Activated naive CD4-positive, alpha-beta T cell treated with anti-CD3 and anti-CD28 coated beads, Interleukin-2, amount 10 ng/mL, durations not matched to agents 7 days and 5 days (primary cell): ENCODE data around the gene RAB3GAP1.

Experiments used
- CTCF ChIA-PET: fragments of 350-600 bp; sonication (Branson Sonifier 250); formaldehyde crosslinking; loops from one replicate; lab custom pipeline; 2021; ENCODE audit warnings: antibody characterized with exemption; lab: Charles Lee
- DNase-seq: peaks from one replicate; pipeline ENCODE4 v3.0.0-alpha.2; 2020
- H3K27ac Mint-ChIP-seq: one replicate; pipeline ENCODE4 v1.8.0; 2021; ENCODE audit warnings: mild to moderate bottlenecking, moderate library complexity, mixed read lengths
- H3K27me3 Mint-ChIP-seq: one replicate; pipeline ENCODE4 v1.8.0; 2021; ENCODE audit warnings: mild to moderate bottlenecking, mixed read lengths
- H3K36me3 Mint-ChIP-seq: one replicate; pipeline ENCODE4 v1.8.0; 2021; ENCODE audit warnings: mixed read lengths
- H3K4me1 Mint-ChIP-seq: one replicate; pipeline ENCODE4 v1.8.0; 2021; ENCODE audit warnings: mixed read lengths
- H3K4me3 Mint-ChIP-seq: one replicate; pipeline ENCODE4 v1.8.0; 2021; ENCODE audit warnings: mild to moderate bottlenecking, moderate library complexity, mixed read lengths
- H3K9me3 Mint-ChIP-seq: one replicate; pipeline ENCODE4 v1.8.0; 2021; ENCODE audit warnings: mixed read lengths

The RAB3GAP1 gene

GRCh38 chr2:135149251-135149650, 97.2 kb downstream of the RAB3GAP1 start:
- H3K9me3 Mint-ChIP-seq = peaks cover 2% of the 10 kb centered on the region
- H3K27me3 Mint-ChIP-seq = no peaks in the 10 kb centered on the region
- CTCF ChIA-PET = no interaction called here
- no peak overlapping the region for H3K27ac Mint-ChIP-seq
- peaks cover 4% of the 10 kb centered on the region for H3K4me1 Mint-ChIP-seq
- H3K4me3 Mint-ChIP-seq = no peak overlapping the region
- peaks cover 35% of the 10 kb centered on the region for H3K36me3 Mint-ChIP-seq
- no peak for DNase-seq

GRCh38 chr2:135150725-135151124, 98.6 kb downstream of the RAB3GAP1 start:
- H3K27me3 Mint-ChIP-seq = no peaks in the 10 kb centered on the region
- no peak overlapping the region for H3K4me3 Mint-ChIP-seq
- peaks cover 7% of the 10 kb centered on the region for H3K4me1 Mint-ChIP-seq
- no peak for DNase-seq
- peaks cover 41% of the 10 kb centered on the region for H3K36me3 Mint-ChIP-seq
- CTCF ChIA-PET = no interaction called here
- H3K27ac Mint-ChIP-seq = no peak overlapping the region
- H3K9me3 Mint-ChIP-seq = no peaks in the 10 kb centered on the region

GRCh38 chr2:135151615-135152014, 99.5 kb downstream of the RAB3GAP1 start:
- CTCF ChIA-PET = no interaction called here
- Mint-ChIP-seq H3K4me1 (peaks cover 7% of the 10 kb centered on the region), H3K27me3 (no peaks in the 10 kb centered on the region), H3K4me3 (no peak overlapping the region), H3K27ac (no peak overlapping the region), H3K9me3 (no peaks in the 10 kb centered on the region), H3K36me3 (peaks cover 45% of the 10 kb centered on the region)
- DNase-seq = no peak

- DNase-seq = no peak
- no peak overlapping the region for H3K4me3 Mint-ChIP-seq
- CTCF ChIA-PET = interaction anchor here (1.1 kb wide), 1 partner anchor 101 kb away, joined by 3 read pairs; no protein-coding TSS in a partner anchor
- H3K9me3 Mint-ChIP-seq = no peaks in the 10 kb centered on the region
- peaks cover 49% of the 10 kb centered on the region for H3K36me3 Mint-ChIP-seq
- peaks cover 7% of the 10 kb centered on the region for H3K4me1 Mint-ChIP-seq
- H3K27me3 Mint-ChIP-seq = no peaks in the 10 kb centered on the region
- no peak overlapping the region for H3K27ac Mint-ChIP-seq
Observed at GRCh38 chr2:135152361-135152760, 100.3 kb downstream of the RAB3GAP1 start.

GRCh38 chr2:135154962-135155361, 102.9 kb downstream of the RAB3GAP1 start:
- H3K4me1 Mint-ChIP-seq = peaks cover 7% of the 10 kb centered on the region
- CTCF ChIA-PET = no interaction called here
- no peaks in the 10 kb centered on the region for H3K9me3 Mint-ChIP-seq
- no peak overlapping the region for H3K27ac Mint-ChIP-seq
- H3K4me3 Mint-ChIP-seq = no peak overlapping the region
- peaks cover 68% of the 10 kb centered on the region for H3K36me3 Mint-ChIP-seq
- H3K27me3 Mint-ChIP-seq = no peaks in the 10 kb centered on the region
- no peak for DNase-seq

- Mint-ChIP-seq H3K36me3 (peaks cover 55% of the 10 kb centered on the region), H3K27ac (peak overlapping the region; percentile 5), H3K27me3 (no peaks in the 10 kb centered on the region), H3K4me3 (no peak overlapping the region), H3K4me1 (peaks cover 5% of the 10 kb centered on the region), H3K9me3 (no peaks in the 10 kb centered on the region)
- DNase-seq = no peak
- CTCF ChIA-PET = no interaction called here
Observed at GRCh38 chr2:135157856-135158255, 105.8 kb downstream of the RAB3GAP1 start.

GRCh38 chr2:135159191-135159590, 107.1 kb downstream of the RAB3GAP1 start:
- H3K27me3 Mint-ChIP-seq = no peaks in the 10 kb centered on the region
- no peak for DNase-seq
- peaks cover 52% of the 10 kb centered on the region for H3K36me3 Mint-ChIP-seq
- no peaks in the 10 kb centered on the region for H3K9me3 Mint-ChIP-seq
- CTCF ChIA-PET = no interaction called here
- peaks cover 6% of the 10 kb centered on the region for H3K4me1 Mint-ChIP-seq
- no peak overlapping the region for H3K4me3 Mint-ChIP-seq
- no peak overlapping the region for H3K27ac Mint-ChIP-seq

- peaks cover 41% of the 10 kb centered on the region for H3K36me3 Mint-ChIP-seq
- H3K9me3 Mint-ChIP-seq = no peaks in the 10 kb centered on the region
- no peak overlapping the region for H3K4me3 Mint-ChIP-seq
- peaks cover 2% of the 10 kb centered on the region for H3K4me1 Mint-ChIP-seq
- H3K27me3 Mint-ChIP-seq = no peaks in the 10 kb centered on the region
- H3K27ac Mint-ChIP-seq = no peak overlapping the region
- CTCF ChIA-PET = no interaction called here
- DNase-seq = no peak
Observed at GRCh38 chr2:135162377-135162776, 110.3 kb downstream of the RAB3GAP1 start.

GRCh38 chr2:135162786-135163185, 110.7 kb downstream of the RAB3GAP1 start:
- Mint-ChIP-seq H3K4me3 (no peak overlapping the region), H3K4me1 (peaks cover 2% of the 10 kb centered on the region), H3K27me3 (no peaks in the 10 kb centered on the region), H3K36me3 (peaks cover 39% of the 10 kb centered on the region), H3K9me3 (no peaks in the 10 kb centered on the region), H3K27ac (no peak overlapping the region)
- CTCF ChIA-PET = no interaction called here
- no peak for DNase-seq

GRCh38 chr2:135163306-135163705, 111.2 kb downstream of the RAB3GAP1 start:
- H3K27ac Mint-ChIP-seq = no peak overlapping the region
- CTCF ChIA-PET = no interaction called here
- H3K4me3 Mint-ChIP-seq = no peak overlapping the region
- H3K36me3 Mint-ChIP-seq = peaks cover 34% of the 10 kb centered on the region
- H3K4me1 Mint-ChIP-seq = peaks cover 2% of the 10 kb centered on the region
- no peaks in the 10 kb centered on the region for H3K9me3 Mint-ChIP-seq
- DNase-seq = no peak
- H3K27me3 Mint-ChIP-seq = no peaks in the 10 kb centered on the region

- Mint-ChIP-seq H3K9me3 (no peaks in the 10 kb centered on the region), H3K4me3 (no peak overlapping the region), H3K27ac (no peak overlapping the region), H3K4me1 (peaks cover 2% of the 10 kb centered on the region), H3K27me3 (no peaks in the 10 kb centered on the region), H3K36me3 (peaks cover 33% of the 10 kb centered on the region)
- CTCF ChIA-PET = no interaction called here
- no peak for DNase-seq
Observed at GRCh38 chr2:135163901-135164300, 111.8 kb downstream of the RAB3GAP1 start.

GRCh38 chr2:135164431-135164830, 112.3 kb downstream of the RAB3GAP1 start:
- Mint-ChIP-seq H3K4me1 (peaks cover 2% of the 10 kb centered on the region), H3K27ac (no peak overlapping the region), H3K9me3 (no peaks in the 10 kb centered on the region), H3K27me3 (no peaks in the 10 kb centered on the region), H3K36me3 (peaks cover 35% of the 10 kb centered on the region), H3K4me3 (no peak overlapping the region)
- CTCF ChIA-PET = interaction anchor here (0.6 kb wide), 1 partner anchor 97 kb away, joined by 3 read pairs; no protein-coding TSS in a partner anchor
- no peak for DNase-seq

- Mint-ChIP-seq H3K36me3 (peaks cover 41% of the 10 kb centered on the region), H3K4me1 (peaks cover 9% of the 10 kb centered on the region), H3K9me3 (no peaks in the 10 kb centered on the region), H3K27me3 (no peaks in the 10 kb centered on the region), H3K4me3 (no peak overlapping the region), H3K27ac (no peak overlapping the region)
- DNase-seq = no peak
- CTCF ChIA-PET = no interaction called here
Observed at GRCh38 chr2:135167273-135167672, 115.2 kb downstream of the RAB3GAP1 start.

GRCh38 chr2:135168204-135168856, 116.2 kb downstream of the RAB3GAP1 start:
- Mint-ChIP-seq H3K9me3 (no peaks in the 10 kb centered on the region), H3K27ac (no peak overlapping the region), H3K4me3 (no peak overlapping the region), H3K4me1 (peaks cover 7% of the 10 kb centered on the region), H3K36me3 (peaks cover 43% of the 10 kb centered on the region), H3K27me3 (no peaks in the 10 kb centered on the region)
- no peak for DNase-seq
- CTCF ChIA-PET = no interaction called here
